ENCODE results near the gene MAP3K6.
"Not testable (repeated sequence)": the region's sequence is repeated elsewhere in the genome, so short reads cannot be mapped to it uniquely, and the experiment has no call there.

Gene MAP3K6

GRCh38 chr1:27388337-27389005 lies 21.7 kb upstream of the MAP3K6 start:
- no peak overlapping the region for H3K4me3 ChIP-seq (ENCODE audit: low read depth, low read length)
- TF ChIP-seq CTCF (IDR thresholded peaks at IDR 0.05; ENCODE audit: low read depth, low read length, missing control alignments), result peak; percentile 97
- DNase-seq (ENCODE audit: low read depth), result no peak

GRCh38 chr1:27384797-27385196 lies 18.0 kb upstream of the MAP3K6 start:
- not testable (repeated sequence) for DNase-seq (ENCODE audit: low read depth); H3K4me3 ChIP-seq (ENCODE audit: low read depth, low read length)

GRCh38 chr1:27383661-27384060 lies 16.9 kb upstream of the MAP3K6 start:
- TF ChIP-seq CTCF (IDR thresholded peaks at IDR 0.05; ENCODE audit: low read depth, low read length, missing control alignments), result no peak
- DNase-seq (ENCODE audit: low read depth), result no peak

GRCh38 chr1:27383039-27383605 lies 16.4 kb upstream of the MAP3K6 start, which contains the start of gene CD164L2:
TSS of gene CD164L2 (minus strand) at chr1:27383333. CDS start at chr1:27383239, 94 bp downstream.
- H3K4me3 ChIP-seq (ENCODE audit: low read depth, low read length), result no peak within 1 kb of the TSS
- no peak for DNase-seq (ENCODE audit: low read depth)

More at GRCh38 chr1:27383661-27384060, 16.9 kb upstream of the MAP3K6 start:
- no peak overlapping the region for H3K4me3 ChIP-seq (ENCODE audit: low read depth, low read length)

GRCh38 chr1:27381969-27382762 lies 15.4 kb upstream of the MAP3K6 start:
- no peak for TF ChIP-seq CTCF (IDR thresholded peaks at IDR 0.05; ENCODE audit: low read depth, low read length, missing control alignments)
- DNase-seq (ENCODE audit: low read depth), result no peak
- H3K4me3 ChIP-seq (ENCODE audit: low read depth, low read length), result no peak overlapping the region

More at GRCh38 chr1:27383039-27383605, 16.4 kb upstream of the MAP3K6 start, which contains the start of gene CD164L2:
- no peak for TF ChIP-seq CTCF (IDR thresholded peaks at IDR 0.05; ENCODE audit: low read depth, low read length, missing control alignments)

- no peak for DNase-seq (ENCODE audit: low read depth)
- H3K4me3 ChIP-seq (ENCODE audit: low read depth, low read length), result no peak overlapping the region
- TF ChIP-seq CTCF (IDR thresholded peaks at IDR 0.05; ENCODE audit: low read depth, low read length, missing control alignments), result no peak
Observed at GRCh38 chr1:27380766-27381733, 14.3 kb upstream of the MAP3K6 start.

Data from GM12864 (cell line).